Measurements from ENCODE around the gene CACNA1B. TPM values are rescaled to one million over a fixed set of nuclear protein-coding genes. Genes with fewer than 3 reads are reported as not detected.
"Not testable (repeated sequence)": the region's sequence is repeated elsewhere in the genome, so short reads cannot be mapped to it uniquely, and the experiment has no call there.

CACNA1B gene
- total and polyA plus RNA-seq, 2 of the 13 experiments (the other 11 are each of a cell fraction or from before 2014, with no cell fraction given) = under 0.01 to 0.04 TPM

- TF ChIP-seq GATAD2A (CRISPR knock-in tag; IDR thresholded peaks at IDR 0.05) (0 out of 2 replicates have a peak, but pooled peaks have one; percentile 16), NFATC3 (CRISPR knock-in tag; IDR thresholded peaks at IDR 0.05) (0 out of 2 replicates have a peak, but pooled peaks have one; percentile 15)
Observed at GRCh38 chr9:138149672-138150656, 272.4 kb downstream of the CACNA1B start (continued).

- TF ChIP-seq CREB1 (IDR thresholded peaks at IDR 0.05) = 0 out of 2 replicates have a peak, but pooled peaks have one; percentile 29
- not testable (repeated sequence) for H3K9ac ChIP-seq (ENCODE audit: insufficient read depth, low read depth, low read length); TF ChIP-seq CREB1 (CRISPR knock-in tag; IDR thresholded peaks at IDR 0.05)
Observed at GRCh38 chr9:138155788-138156187, 278.2 kb downstream of the CACNA1B start.

DNA sequence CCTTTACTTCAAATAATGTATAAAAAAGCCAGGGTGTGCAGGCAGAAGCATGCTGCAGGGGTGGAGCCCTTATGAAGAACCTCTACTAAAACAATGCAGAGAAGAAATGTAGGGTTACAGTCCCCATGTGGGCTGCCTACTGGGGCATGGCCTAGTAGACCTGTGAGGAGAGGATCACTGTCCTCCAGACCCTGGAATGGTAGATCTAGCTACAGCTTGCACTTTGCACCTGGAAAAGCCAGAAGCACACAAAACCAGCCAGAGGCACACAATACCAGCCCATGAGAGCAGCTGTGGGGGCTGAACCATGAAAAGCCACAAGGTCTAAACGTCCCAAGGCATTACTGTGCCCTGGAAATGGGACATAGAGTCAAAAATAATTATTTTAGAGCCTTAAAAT lies 289.2 kb downstream of the CACNA1B start:
- H3K4me1 ChIP-seq (ENCODE audit: insufficient read depth, low read length); H3K27ac ChIP-seq (ENCODE audit: extremely low read length, insufficient read depth, low read length); H3K79me2 ChIP-seq (ENCODE audit: insufficient read depth, low read length); in situ Hi-C loops (cut with HindIII; ENCODE audit: extremely low pct_ligation_motif_present, low pct_unique_long_range_greater_than_20kb); intact Hi-C loops (cut with micrococcal nuclease; ENCODE audit: unreplicated experiment); H3K9me3 ChIP-seq (ENCODE audit: low read length); ATAC-seq; BruUV-seq (replicated peaks); H3K36me3 ChIP-seq (replicated peaks in 1 of 2; ENCODE audit: control insufficient read depth in 1 of 2, insufficient read depth in 2 of 2, low read length in 2 of 2); H3K4me2 ChIP-seq (ENCODE audit: low read depth, low read length); H2AFZ ChIP-seq (ENCODE audit: low read length); CTCF ChIA-PET (ENCODE audit: low intra/inter-chr PET ratio, low total read pairs); POLR2A ChIA-PET; FAIRE-seq; H3K4me3 ChIP-seq (replicated peaks in 1 of 3; ENCODE audit: insufficient read depth in 1 of 3, low read depth in 2 of 3, low read length in 3 of 3); H3K27me3 ChIP-seq (ENCODE audit: control insufficient read depth in 1 of 2, insufficient read depth in 2 of 2, low read length in 2 of 2); H3K9ac ChIP-seq (ENCODE audit: insufficient read depth, low read depth, low read length); H4K20me1 ChIP-seq (ENCODE audit: insufficient read depth, low read length); TF ChIP-seq HNF4G (CRISPR knock-in tag; IDR thresholded peaks at IDR 0.05; ENCODE audit: borderline replicate concordance, low read depth): not testable (repeated sequence)
- DNase-seq (ENCODE audit: low spot score) = peak; percentile 15
- TF ChIP-seq ZFY (CRISPR knock-in tag; IDR thresholded peaks at IDR 0.05) = peak; percentile 53; the same call in 1 of the 2 replicates
- TF ChIP-seq TEAD3 (CRISPR knock-in tag; optimal IDR thresholded peaks at IDR 0.05; ENCODE audit: borderline replicate concordance) = peak; percentile 21
- peak; percentile 69; the same call in 1 of the 2 replicates for TF ChIP-seq ZNF644 (CRISPR knock-in tag; IDR thresholded peaks at IDR 0.05; ENCODE audit: low read depth)
- TF ChIP-seq HNF4G (IDR thresholded peaks at IDR 0.05; ENCODE audit: borderline replicate concordance, low read depth, low read length) = 0 out of 2 replicates have a peak, but pooled peaks have one; percentile 16
- 0 out of 2 replicates have a peak, but pooled peaks have one; percentile 24 for TF ChIP-seq ZFX (CRISPR knock-in tag; IDR thresholded peaks at IDR 0.05; ENCODE audit: low read depth)
- 0 out of 2 replicates have a peak, but pooled peaks have one; percentile 36 for TF ChIP-seq ZMYM4 (CRISPR knock-in tag; IDR thresholded peaks at IDR 0.05)
- peak; percentile 81 for TF ChIP-seq HNF4A (CRISPR knock-in tag; IDR thresholded peaks at IDR 0.05)
- TF ChIP-seq ZNF629 (CRISPR knock-in tag; conservative IDR thresholded peaks at IDR 0.05) = 0 out of 2 replicates have a peak, but pooled peaks have one; percentile 11
- peak; percentile 62; the same call in 1 of the 2 replicates for TF ChIP-seq ZNF331 (CRISPR knock-in tag; IDR thresholded peaks at IDR 0.05)
- WGBS (ENCODE audit: low lambda C conversion rate) = 0% methylated on average over 1 of the region's 1 CpG

More at GRCh38 chr9:138155788-138156187, 278.2 kb downstream of the CACNA1B start:
- H3K36me3 ChIP-seq (replicated peaks in 1 of 2; ENCODE audit: control insufficient read depth in 1 of 2, insufficient read depth in 2 of 2, low read length in 2 of 2); H2AFZ ChIP-seq (ENCODE audit: low read length); H3K79me2 ChIP-seq (ENCODE audit: insufficient read depth, low read length); H3K27me3 ChIP-seq (ENCODE audit: control insufficient read depth in 1 of 2, insufficient read depth in 2 of 2, low read length in 2 of 2); POLR2A ChIA-PET; ATAC-seq; H3K4me1 ChIP-seq (ENCODE audit: insufficient read depth, low read length); CTCF ChIA-PET (ENCODE audit: low intra/inter-chr PET ratio, low total read pairs); intact Hi-C loops (cut with micrococcal nuclease; ENCODE audit: unreplicated experiment); H4K20me1 ChIP-seq (ENCODE audit: insufficient read depth, low read length); H3K4me2 ChIP-seq (ENCODE audit: low read depth, low read length); FAIRE-seq; in situ Hi-C loops (cut with HindIII; ENCODE audit: extremely low pct_ligation_motif_present, low pct_unique_long_range_greater_than_20kb); BruUV-seq (replicated peaks); H3K27ac ChIP-seq (ENCODE audit: extremely low read length, insufficient read depth, low read length); H3K9me3 ChIP-seq (ENCODE audit: low read length); H3K4me3 ChIP-seq (replicated peaks in 1 of 3; ENCODE audit: insufficient read depth in 1 of 3, low read depth in 2 of 3, low read length in 3 of 3); DNase-seq (ENCODE audit: low spot score): not testable (repeated sequence)
- WGBS (ENCODE audit: low lambda C conversion rate) = 89% methylated on average over 3 of the region's 5 CpGs

Data from HepG2 (cell line).